Measurements from ENCODE around the gene KCNK16. TPM values are rescaled to one million over a fixed set of nuclear protein-coding genes. Genes with fewer than 3 reads are reported as not detected.

Gene KCNK16
- total RNA-seq, 1 donor: not detected

DNA sequence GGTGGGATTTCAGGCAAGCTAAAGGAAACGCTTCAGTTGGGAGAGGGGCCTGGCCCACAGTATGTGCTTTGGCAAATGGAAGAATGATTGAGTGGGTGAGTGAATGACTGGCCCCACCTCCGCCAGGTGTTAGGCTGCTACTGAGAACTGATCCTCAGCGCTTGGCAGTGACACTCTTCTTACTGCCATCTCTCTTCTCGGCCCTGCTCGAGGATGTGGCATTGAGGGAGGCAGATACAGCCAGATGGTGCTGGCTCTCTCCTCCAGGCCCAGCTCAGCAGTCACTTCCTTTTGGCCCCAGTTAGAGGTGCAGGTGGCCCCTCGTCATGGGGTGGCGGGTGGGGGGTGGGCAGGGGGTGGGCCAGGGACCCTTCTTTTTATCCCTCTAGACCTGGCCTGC lies 54.3 kb downstream of the KCNK16 start:
- H3K4me3 ChIP-seq (ENCODE audit: insufficient read depth, low read length): no peak overlapping the region
- TF ChIP-seq, protein P1, sequence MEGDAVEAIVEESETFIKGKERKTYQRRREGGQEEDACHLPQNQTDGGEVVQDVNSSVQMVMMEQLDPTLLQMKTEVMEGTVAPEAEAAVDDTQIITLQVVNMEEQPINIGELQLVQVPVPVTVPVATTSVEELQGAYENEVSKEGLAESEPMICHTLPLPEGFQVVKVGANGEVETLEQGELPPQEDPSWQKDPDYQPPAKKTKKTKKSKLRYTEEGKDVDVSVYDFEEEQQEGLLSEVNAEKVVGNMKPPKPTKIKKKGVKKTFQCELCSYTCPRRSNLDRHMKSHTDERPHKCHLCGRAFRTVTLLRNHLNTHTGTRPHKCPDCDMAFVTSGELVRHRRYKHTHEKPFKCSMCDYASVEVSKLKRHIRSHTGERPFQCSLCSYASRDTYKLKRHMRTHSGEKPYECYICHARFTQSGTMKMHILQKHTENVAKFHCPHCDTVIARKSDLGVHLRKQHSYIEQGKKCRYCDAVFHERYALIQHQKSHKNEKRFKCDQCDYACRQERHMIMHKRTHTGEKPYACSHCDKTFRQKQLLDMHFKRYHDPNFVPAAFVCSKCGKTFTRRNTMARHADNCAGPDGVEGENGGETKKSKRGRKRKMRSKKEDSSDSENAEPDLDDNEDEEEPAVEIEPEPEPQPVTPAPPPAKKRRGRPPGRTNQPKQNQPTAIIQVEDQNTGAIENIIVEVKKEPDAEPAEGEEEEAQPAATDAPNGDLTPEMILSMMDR (IDR thresholded peaks at IDR 0.05; ENCODE audit: extremely low read depth, low read depth, low read length): no peak
- no peaks in the 10 kb centered on the region for H3K79me2 ChIP-seq (ENCODE audit: insufficient read depth, low read length)
- H3K4me2 ChIP-seq (ENCODE audit: insufficient read depth, low read length): no peak overlapping the region
- H3K27ac ChIP-seq (ENCODE audit: low read depth, low read length): no peak overlapping the region
- H2AFZ ChIP-seq (ENCODE audit: low read length): no peak overlapping the region
- no peaks in the 10 kb centered on the region for H3K9me3 ChIP-seq (ENCODE audit: low read depth, low read length)
- DNase-seq (ENCODE audit: insufficient read length, low spot score, missing footprints): no peak
- no peaks in the 10 kb centered on the region for H3K4me1 ChIP-seq (ENCODE audit: insufficient read depth, low read length)
- no peaks in the 10 kb centered on the region for H3K27me3 ChIP-seq (ENCODE audit: insufficient read depth, low read length)
- no peaks in the 10 kb centered on the region for H4K20me1 ChIP-seq (ENCODE audit: insufficient read depth, low read length)
- no peaks in the 10 kb centered on the region for H3K36me3 ChIP-seq (ENCODE audit: insufficient read depth, low read length)

DNA sequence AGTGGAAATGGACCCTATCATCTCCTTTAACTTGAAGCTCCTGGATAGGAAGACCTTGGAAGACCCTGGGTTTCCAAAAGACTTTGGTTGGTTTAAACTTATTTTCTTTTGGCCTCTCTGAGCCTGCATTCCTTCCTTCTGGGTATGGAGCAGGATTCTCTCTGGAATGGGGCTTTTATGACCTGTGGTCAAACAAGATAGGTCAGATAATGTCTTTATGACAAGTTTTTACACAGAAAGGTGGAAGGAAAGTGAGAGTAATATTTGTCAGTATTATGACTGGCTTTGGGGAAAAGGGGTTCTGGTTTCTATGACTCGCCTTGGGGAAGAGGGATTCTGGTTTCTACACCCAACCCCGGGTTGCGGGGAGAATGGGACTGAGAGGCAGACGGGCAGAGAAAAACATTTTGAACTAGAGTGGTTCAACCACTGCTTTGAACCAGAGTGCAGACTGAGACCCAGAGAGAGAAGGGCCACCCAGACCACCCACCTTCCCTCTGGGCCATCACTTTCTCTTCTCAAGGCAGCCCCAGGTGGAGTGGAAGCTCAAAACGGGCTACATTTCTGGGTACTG lies 55.6 kb downstream of the KCNK16 start:
- H3K4me1 ChIP-seq (ENCODE audit: insufficient read depth, low read length): no peaks in the 10 kb centered on the region
- no peaks in the 10 kb centered on the region for H3K36me3 ChIP-seq (ENCODE audit: insufficient read depth, low read length)
- H3K79me2 ChIP-seq (ENCODE audit: insufficient read depth, low read length): no peaks in the 10 kb centered on the region
- H3K27ac ChIP-seq (ENCODE audit: low read depth, low read length): no peak overlapping the region
- no peak overlapping the region for H3K4me2 ChIP-seq (ENCODE audit: insufficient read depth, low read length)
- peak; percentile 54 for DNase-seq (ENCODE audit: insufficient read length, low spot score, missing footprints)
- TF ChIP-seq, protein P1 (IDR thresholded peaks at IDR 0.05; ENCODE audit: extremely low read depth, low read depth, low read length): no peak
- no peak overlapping the region for H2AFZ ChIP-seq (ENCODE audit: low read length)
- H3K9me3 ChIP-seq (ENCODE audit: low read depth, low read length): no peaks in the 10 kb centered on the region
- no peaks in the 10 kb centered on the region for H4K20me1 ChIP-seq (ENCODE audit: insufficient read depth, low read length)
- H3K4me3 ChIP-seq (ENCODE audit: insufficient read depth, low read length): no peak overlapping the region
- no peaks in the 10 kb centered on the region for H3K27me3 ChIP-seq (ENCODE audit: insufficient read depth, low read length)

DNA sequence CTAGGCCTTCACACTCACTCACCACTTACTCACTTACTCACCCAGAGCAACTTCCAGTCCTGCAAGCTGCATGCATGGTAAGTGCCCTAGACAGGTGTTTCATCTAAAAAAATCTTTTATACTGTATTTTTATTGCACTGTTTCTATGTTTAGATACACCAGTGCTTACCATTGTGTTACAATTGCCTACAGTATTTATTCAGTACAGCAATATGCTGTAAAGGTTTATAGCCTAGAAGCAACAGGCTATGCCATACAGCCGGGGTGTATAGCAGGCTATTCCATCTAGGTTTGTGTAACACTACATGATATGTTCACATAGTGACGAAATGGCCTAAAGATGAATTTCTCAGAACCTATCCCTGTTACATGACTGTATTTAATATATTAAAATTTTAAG lies 56.1 kb downstream of the KCNK16 start:
- H3K27me3 ChIP-seq (ENCODE audit: insufficient read depth, low read length): no peaks in the 10 kb centered on the region
- H3K4me2 ChIP-seq (ENCODE audit: insufficient read depth, low read length): no peak overlapping the region
- no peaks in the 10 kb centered on the region for H3K36me3 ChIP-seq (ENCODE audit: insufficient read depth, low read length)
- H4K20me1 ChIP-seq (ENCODE audit: insufficient read depth, low read length): no peaks in the 10 kb centered on the region
- no peaks in the 10 kb centered on the region for H3K79me2 ChIP-seq (ENCODE audit: insufficient read depth, low read length)
- H3K4me1 ChIP-seq (ENCODE audit: insufficient read depth, low read length): no peaks in the 10 kb centered on the region
- no peak for DNase-seq (ENCODE audit: insufficient read length, low spot score, missing footprints)
- no peak overlapping the region for H2AFZ ChIP-seq (ENCODE audit: low read length)
- no peak overlapping the region for H3K4me3 ChIP-seq (ENCODE audit: insufficient read depth, low read length)
- no peak overlapping the region for H3K27ac ChIP-seq (ENCODE audit: low read depth, low read length)
- no peaks in the 10 kb centered on the region for H3K9me3 ChIP-seq (ENCODE audit: low read depth, low read length)
- TF ChIP-seq, protein P1 (IDR thresholded peaks at IDR 0.05; ENCODE audit: extremely low read depth, low read depth, low read length): no peak

Other genes starting within 250 kb of the KCNK16 start
- gene SAYSD1, start 207.5 kb downstream of the KCNK16 start, total RNA-seq: 29.8 and 31.1 TPM in 2 replicates
- gene KCNK5, start 93.2 kb downstream of the KCNK16 start, total RNA-seq: not detected in 2 replicates
- not detected in 2 replicates for gene KCNK17, start 8.3 kb downstream of the KCNK16 start, total RNA-seq

Data from osteoblast (primary cell).